ENCODE measurements around the gene SLC26A2.

Gene SLC26A2

DNA sequence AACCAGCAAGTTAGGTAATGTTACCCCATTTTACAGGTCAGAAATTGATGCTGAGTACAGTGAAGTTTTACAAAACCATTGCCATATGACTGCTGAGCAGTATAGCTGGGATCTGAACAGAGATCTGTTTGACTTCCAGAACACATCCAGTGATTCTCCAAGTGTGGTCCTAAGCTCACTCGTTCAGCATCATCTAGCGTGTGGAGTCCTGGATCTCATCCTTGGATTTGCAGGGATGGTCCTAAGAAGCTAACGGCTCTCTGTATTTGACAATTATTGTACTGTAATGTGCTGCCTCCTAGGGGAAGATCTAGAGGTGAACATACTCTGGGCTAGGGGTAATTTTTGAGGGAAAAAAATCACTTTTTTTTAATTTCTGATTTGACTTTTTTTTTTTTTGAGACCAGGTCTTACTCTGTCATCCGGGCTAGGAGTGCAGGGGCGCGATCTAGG, 1.4 kb downstream of the SLC26A2 start:
- 74% methylated on average over 4 of the region's 6 CpGs for WGBS (ENCODE audit: insufficient coverage)
- CTCF ChIA-PET: interaction anchor here (0.7 to 16.1 kb wide), 27 partner anchors 9 to 329 kb away, joined by 3 to 305 read pairs (median 4); partner anchors contain the start of genes HMGXB3 and TIGD6
- H3K4me3 ChIP-seq (ENCODE audit: control insufficient read depth in 1 of 7, extremely low read depth in 1 of 7, insufficient read depth in 4 of 7, low read depth in 2 of 7, low read length in 6 of 7): no peak overlapping the region
- H3K27me3 ChIP-seq (replicated peaks in 2 of 5; ENCODE audit: control insufficient read depth in 4 of 5, insufficient read depth in 5 of 5, low read length in 4 of 5): no peaks in the 10 kb centered on the region
- peaks cover 0 to 23% (median 22%) of the 10 kb centered on the region in 4 experiments for H3K4me1 ChIP-seq (ENCODE audit: control extremely low read depth in 1 of 4, control insufficient read depth in 4 of 4, insufficient read depth in 4 of 4, low read length in 3 of 4)
- peak; percentile 39 to 55 (median 53) for DNase-seq
- no peak overlapping the region for H3K27ac ChIP-seq (ENCODE audit: insufficient read depth in 1 of 2, low read depth in 1 of 2, low read length in 2 of 2, poor library complexity in 1 of 2, severe bottlenecking in 2 of 2)
- POLR2A ChIA-PET: interaction anchor here (0.6 kb wide), 1 partner anchor 49 kb away, joined by 5 read pairs; no protein-coding TSS in a partner anchor
- peaks cover 0 to 3% (median under 1%) of the 10 kb centered on the region in 4 experiments for H3K36me3 ChIP-seq (ENCODE audit: control insufficient read depth in 4 of 4, insufficient read depth in 4 of 4, low read length in 3 of 4)
- no peaks in the 10 kb centered on the region for H3K9me3 ChIP-seq (ENCODE audit: control extremely low read depth in 1 of 5, control insufficient read depth in 4 of 5, insufficient read depth in 2 of 5, low read depth in 1 of 5, low read length in 4 of 5)

DNA sequence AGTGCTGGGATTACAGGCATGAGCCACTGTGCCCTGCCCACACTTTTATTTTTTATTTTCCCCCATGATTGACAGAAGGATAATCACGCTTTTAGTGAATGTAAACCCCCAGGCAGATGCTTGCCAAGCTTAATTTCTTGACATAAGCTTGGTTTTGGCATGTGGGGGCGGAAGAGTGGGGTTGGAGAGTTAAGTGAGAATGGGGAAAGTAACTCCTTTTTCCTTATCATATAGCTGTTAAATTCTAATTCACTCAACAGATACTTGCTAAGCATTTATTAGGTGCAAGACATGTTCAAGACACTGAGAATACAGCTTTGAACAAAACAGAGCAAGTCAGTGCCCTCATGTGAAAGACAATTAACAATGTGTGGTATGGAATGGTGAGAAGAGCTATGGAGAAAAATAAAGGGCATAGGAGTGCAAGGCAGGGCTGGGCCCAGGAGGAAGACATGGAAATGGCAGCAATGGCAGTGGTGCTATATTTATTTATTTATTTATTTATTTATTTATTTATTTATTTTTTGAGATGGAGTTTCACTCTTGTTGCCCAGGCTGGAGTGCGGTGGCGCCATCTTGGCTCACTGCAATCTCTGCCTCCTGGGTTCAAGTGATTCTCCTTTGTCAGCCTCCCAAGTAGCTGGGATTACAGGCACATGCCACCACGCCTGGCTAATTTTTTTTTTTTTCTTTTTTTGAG, 2.2 kb downstream of the SLC26A2 start:
- ChIA-PET POLR2A (no interaction called here), CTCF (interaction anchor here (0.7 to 16.1 kb wide), 20 partner anchors 9 to 330 kb away, joined by 3 to 305 read pairs (median 5); partner anchors contain the start of genes HMGXB3 and TIGD6)
- 96% methylated on average over 3 of the region's 5 CpGs for WGBS (ENCODE audit: insufficient coverage)
- Histone ChIP-seq H3K4me1 (ENCODE audit: control extremely low read depth in 1 of 4, control insufficient read depth in 4 of 4, insufficient read depth in 4 of 4, low read length in 3 of 4) (peaks cover 0 to 23% (median 22%) of the 10 kb centered on the region in 4 experiments), H3K4me3 (ENCODE audit: control insufficient read depth in 1 of 7, extremely low read depth in 1 of 7, insufficient read depth in 4 of 7, low read depth in 2 of 7, low read length in 6 of 7) (no peak overlapping the region), H3K27me3 (replicated peaks in 2 of 5; ENCODE audit: control insufficient read depth in 4 of 5, insufficient read depth in 5 of 5, low read length in 4 of 5) (no peaks in the 10 kb centered on the region), H3K9me3 (ENCODE audit: control extremely low read depth in 1 of 5, control insufficient read depth in 4 of 5, insufficient read depth in 2 of 5, low read depth in 1 of 5, low read length in 4 of 5) (no peaks in the 10 kb centered on the region), H3K27ac (ENCODE audit: insufficient read depth in 1 of 2, low read depth in 1 of 2, low read length in 2 of 2, poor library complexity in 1 of 2, severe bottlenecking in 2 of 2) (no peak overlapping the region), H3K36me3 (ENCODE audit: control insufficient read depth in 4 of 4, insufficient read depth in 4 of 4, low read length in 3 of 4) (peaks cover 0 to 3% (median under 1%) of the 10 kb centered on the region in 4 experiments)
- DNase-seq: no peak

DNA sequence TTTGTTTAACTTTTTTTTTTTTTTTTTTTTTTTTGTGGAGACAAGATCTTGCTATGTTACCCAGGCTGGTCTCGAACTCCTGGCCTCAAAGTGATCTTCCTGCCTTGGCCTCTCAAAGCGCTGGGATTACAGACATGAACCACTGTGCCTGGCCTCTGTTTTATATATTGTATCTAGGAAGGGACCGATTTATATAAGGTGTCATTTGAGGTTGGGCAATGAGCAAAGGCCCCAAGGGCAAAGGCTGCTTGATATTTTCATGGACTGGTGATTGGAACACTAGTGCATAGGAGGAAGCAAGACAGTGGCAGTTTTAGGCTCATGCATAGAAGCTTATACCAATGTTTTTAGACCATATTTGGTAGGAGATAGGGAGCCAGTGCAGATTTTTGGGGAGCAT, 3.2 kb downstream of the SLC26A2 start:
- Histone ChIP-seq H3K27ac (ENCODE audit: insufficient read depth in 1 of 2, low read depth in 1 of 2, low read length in 2 of 2, poor library complexity in 1 of 2, severe bottlenecking in 2 of 2) (no peak overlapping the region), H3K36me3 (ENCODE audit: control insufficient read depth in 4 of 4, insufficient read depth in 4 of 4, low read length in 3 of 4) (peaks cover 0 to 3% (median under 1%) of the 10 kb centered on the region in 4 experiments), H3K4me3 (ENCODE audit: control insufficient read depth in 1 of 7, extremely low read depth in 1 of 7, insufficient read depth in 4 of 7, low read depth in 2 of 7, low read length in 6 of 7) (no peak overlapping the region), H3K9me3 (ENCODE audit: control extremely low read depth in 1 of 5, control insufficient read depth in 4 of 5, insufficient read depth in 2 of 5, low read depth in 1 of 5, low read length in 4 of 5) (no peaks in the 10 kb centered on the region), H3K4me1 (ENCODE audit: control extremely low read depth in 1 of 4, control insufficient read depth in 4 of 4, insufficient read depth in 4 of 4, low read length in 3 of 4) (peaks cover 0 to 23% (median 22%) of the 10 kb centered on the region in 4 experiments), H3K27me3 (replicated peaks in 2 of 5; ENCODE audit: control insufficient read depth in 4 of 5, insufficient read depth in 5 of 5, low read length in 4 of 5) (no peaks in the 10 kb centered on the region)
- ChIA-PET POLR2A (no interaction called here), CTCF (interaction anchor here (1.2 to 16.1 kb wide), 4 partner anchors 27 to 126 kb away, joined by 3 to 305 read pairs (median 6); no protein-coding TSS in a partner anchor)
- DNase-seq: no peak
- 100% methylated on average over 3 of the region's 3 CpGs for WGBS (ENCODE audit: insufficient coverage)

DNA sequence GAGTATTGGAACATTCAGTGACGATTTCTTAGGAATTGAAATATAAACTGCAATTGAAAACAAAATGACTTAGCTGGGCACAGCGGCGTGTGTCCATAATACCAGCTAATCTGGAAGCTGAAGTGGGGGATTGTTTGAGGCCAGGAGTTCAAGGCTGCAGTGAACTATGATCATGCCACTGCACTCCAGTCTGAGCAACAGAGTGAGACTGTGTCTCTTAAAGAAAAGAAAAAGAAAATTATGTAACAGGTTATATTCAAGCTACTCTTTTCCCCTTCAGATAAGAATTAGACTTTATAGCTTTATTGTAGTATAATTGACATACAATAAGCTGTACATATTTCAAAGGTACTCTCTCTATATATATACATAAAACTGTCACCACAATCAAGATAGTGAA, 6.4 kb downstream of the SLC26A2 start:
- WGBS (ENCODE audit: insufficient coverage): 97% methylated on average over 3 of the region's 3 CpGs

DNA sequence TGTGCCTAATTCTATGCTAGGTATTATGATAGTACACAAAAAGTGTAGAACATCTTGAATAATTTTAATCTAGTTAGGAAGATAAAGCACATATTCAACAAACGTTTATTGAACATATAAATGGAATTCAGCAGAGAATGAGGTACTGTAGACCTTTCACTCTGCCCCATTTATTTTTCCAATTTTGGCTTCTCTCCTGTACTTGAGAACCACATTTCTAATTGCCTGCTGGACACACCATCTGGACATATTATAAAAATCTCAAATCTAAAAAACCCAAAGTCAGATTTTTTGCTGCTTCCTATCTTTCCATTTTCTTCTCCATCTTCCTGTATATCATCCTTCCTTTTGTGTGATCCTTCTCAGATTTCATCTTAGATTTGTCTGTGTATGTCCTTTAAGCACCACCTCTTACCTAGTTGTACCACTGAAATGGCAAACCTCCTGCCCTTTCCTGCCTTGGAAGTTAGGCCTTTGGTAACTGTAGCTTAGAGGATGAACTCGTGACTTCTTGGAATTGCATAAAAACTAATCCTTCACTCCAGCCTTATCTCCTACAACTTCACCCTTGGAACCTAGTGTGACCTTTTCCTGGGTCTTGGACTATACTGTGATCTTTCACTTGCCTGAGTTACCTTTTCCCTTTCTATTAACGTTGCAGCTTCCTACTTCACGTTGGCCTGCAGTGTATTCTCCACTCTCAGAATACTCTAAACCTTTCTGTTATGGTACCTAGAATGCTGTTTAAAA, 8.8 kb downstream of the SLC26A2 start:
- Histone ChIP-seq H3K27ac (ENCODE audit: insufficient read depth in 1 of 2, low read depth in 1 of 2, low read length in 2 of 2, poor library complexity in 1 of 2, severe bottlenecking in 2 of 2) (no peak overlapping the region), H3K4me3 (ENCODE audit: control insufficient read depth in 1 of 7, extremely low read depth in 1 of 7, insufficient read depth in 4 of 7, low read depth in 2 of 7, low read length in 6 of 7) (no peak overlapping the region), H3K27me3 (replicated peaks in 2 of 5; ENCODE audit: control insufficient read depth in 4 of 5, insufficient read depth in 5 of 5, low read length in 4 of 5) (no peaks in the 10 kb centered on the region), H3K36me3 (ENCODE audit: control insufficient read depth in 4 of 4, insufficient read depth in 4 of 4, low read length in 3 of 4) (peaks cover 0 to 2% (median 0%) of the 10 kb centered on the region in 4 experiments), H3K4me1 (ENCODE audit: control extremely low read depth in 1 of 4, control insufficient read depth in 4 of 4, insufficient read depth in 4 of 4, low read length in 3 of 4) (no peaks in the 10 kb centered on the region), H3K9me3 (ENCODE audit: control extremely low read depth in 1 of 5, control insufficient read depth in 4 of 5, insufficient read depth in 2 of 5, low read depth in 1 of 5, low read length in 4 of 5) (no peaks in the 10 kb centered on the region)
- CTCF ChIA-PET: interaction anchor here (1.0 to 16.1 kb wide), 3 partner anchors 21 to 132 kb away, joined by 4 to 305 read pairs (median 5); no protein-coding TSS in a partner anchor
- no peak for DNase-seq
- POLR2A ChIA-PET: no interaction called here
- WGBS (ENCODE audit: insufficient coverage): 100% methylated on average over 1 of the region's 4 CpGs

More for the DNA sequence above, 6.4 kb downstream of the SLC26A2 start:
- Histone ChIP-seq H3K36me3 (ENCODE audit: control insufficient read depth in 4 of 4, insufficient read depth in 4 of 4, low read length in 3 of 4) (peaks cover 0 to 3% (median under 1%) of the 10 kb centered on the region in 4 experiments), H3K4me1 (ENCODE audit: control extremely low read depth in 1 of 4, control insufficient read depth in 4 of 4, insufficient read depth in 4 of 4, low read length in 3 of 4) (no peaks in the 10 kb centered on the region), H3K27me3 (replicated peaks in 2 of 5; ENCODE audit: control insufficient read depth in 4 of 5, insufficient read depth in 5 of 5, low read length in 4 of 5) (no peaks in the 10 kb centered on the region), H3K27ac (ENCODE audit: insufficient read depth in 1 of 2, low read depth in 1 of 2, low read length in 2 of 2, poor library complexity in 1 of 2, severe bottlenecking in 2 of 2) (no peak overlapping the region), H3K9me3 (ENCODE audit: control extremely low read depth in 1 of 5, control insufficient read depth in 4 of 5, insufficient read depth in 2 of 5, low read depth in 1 of 5, low read length in 4 of 5) (no peaks in the 10 kb centered on the region), H3K4me3 (ENCODE audit: control insufficient read depth in 1 of 7, extremely low read depth in 1 of 7, insufficient read depth in 4 of 7, low read depth in 2 of 7, low read length in 6 of 7) (no peak overlapping the region)
- DNase-seq: no peak
- CTCF ChIA-PET: interaction anchor here (0.6 to 16.1 kb wide), 6 partner anchors 9 to 300 kb away, joined by 3 to 305 read pairs (median 6); no protein-coding TSS in a partner anchor
- POLR2A ChIA-PET: no interaction called here

DNA sequence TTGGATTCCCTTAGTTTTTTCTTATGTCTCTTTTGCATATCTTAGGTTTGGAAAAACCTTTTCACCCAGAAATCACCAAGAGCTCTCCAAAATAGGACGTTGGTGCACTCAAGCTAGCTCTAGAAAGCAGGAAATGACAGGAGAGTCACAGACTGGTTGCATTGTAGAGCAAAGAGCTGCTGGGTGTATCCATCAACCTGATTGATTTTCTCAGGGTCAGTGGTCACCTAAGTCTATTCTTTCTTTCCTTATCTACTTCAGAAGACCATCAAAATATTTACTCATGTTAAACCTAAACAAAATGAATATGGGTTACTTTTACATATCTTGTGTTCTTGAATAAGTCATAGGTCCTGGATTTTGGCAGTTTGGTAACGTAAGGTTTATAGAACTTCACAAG, 14.9 kb downstream of the SLC26A2 start:
- peaks cover 3 to 15% (median 9%) of the 10 kb centered on the region in 4 experiments for H3K36me3 ChIP-seq (ENCODE audit: control insufficient read depth in 4 of 4, insufficient read depth in 4 of 4, low read length in 3 of 4)
- CTCF ChIA-PET: interaction anchor here (0.7 to 1.3 kb wide), 3 partner anchors 13 to 400 kb away, joined by 3 to 4 read pairs (median 3); no protein-coding TSS in a partner anchor
- WGBS (ENCODE audit: insufficient coverage): 67% methylated on average over 1 of the region's 2 CpGs
- no peak for DNase-seq
- POLR2A ChIA-PET: no interaction called here
- H3K27me3 ChIP-seq (replicated peaks in 2 of 5; ENCODE audit: control insufficient read depth in 4 of 5, insufficient read depth in 5 of 5, low read length in 4 of 5): no peaks in the 10 kb centered on the region
- peaks cover 0 to 2% (median 0%) of the 10 kb centered on the region in 4 experiments for H3K4me1 ChIP-seq (ENCODE audit: control extremely low read depth in 1 of 4, control insufficient read depth in 4 of 4, insufficient read depth in 4 of 4, low read length in 3 of 4)
- no peak overlapping the region for H3K4me3 ChIP-seq (ENCODE audit: control insufficient read depth in 1 of 7, extremely low read depth in 1 of 7, insufficient read depth in 4 of 7, low read depth in 2 of 7, low read length in 6 of 7)
- no peaks in the 10 kb centered on the region for H3K9me3 ChIP-seq (ENCODE audit: control extremely low read depth in 1 of 5, control insufficient read depth in 4 of 5, insufficient read depth in 2 of 5, low read depth in 1 of 5, low read length in 4 of 5)
- no peak overlapping the region for H3K27ac ChIP-seq (ENCODE audit: insufficient read depth in 1 of 2, low read depth in 1 of 2, low read length in 2 of 2, poor library complexity in 1 of 2, severe bottlenecking in 2 of 2)
